Astrocyte (in vitro differentiated cells and primary cell): ENCODE data around the gene ZNF492. TPM values are rescaled to one million over a fixed set of nuclear protein-coding genes. Genes with fewer than 3 reads are reported as not detected.

ENCODE experiments used
- DNase-seq: peaks from one replicate; pipeline ENCODE4 v3.0.0-alpha.2; 2010; ENCODE audit warnings: low read depth
- FAIRE-seq: peaks from 2 replicates; lab custom pipeline; 2011; peaks lifted over from hg19 to GRCh38; lab: Jason Lieb, UNC
- H2AFZ ChIP-seq: 2 replicates; pipeline ENCODE4 v1.6.0; 2012; ENCODE audit warnings: low read depth, low read length, inconsistent platforms
- H3K27ac ChIP-seq: 2 replicates; pipeline ENCODE4 v1.5.1; 2011; ENCODE audit warnings: low read depth, low read length, inconsistent platforms
- H3K27me3 ChIP-seq: 2 replicates; pipeline ENCODE4 v1.6.0; 2011; ENCODE audit warnings: low read length, inconsistent platforms; ENCODE audit not compliant: insufficient read depth
- H3K36me3 ChIP-seq: 2 replicates; pipeline ENCODE4 v1.5.1; 2011; ENCODE audit warnings: low read length, inconsistent platforms; ENCODE audit not compliant: insufficient read depth
- H3K4me1 ChIP-seq: 2 replicates; pipeline ENCODE4 v1.5.1; 2011; ENCODE audit warnings: low read length, inconsistent platforms; ENCODE audit not compliant: insufficient read depth
- H3K4me2 ChIP-seq: 2 replicates; pipeline ENCODE4 v1.6.0; 2012; ENCODE audit warnings: low read length, inconsistent platforms
- H3K4me3 ChIP-seq: 2 replicates; pipeline ENCODE4 v1.5.1; 2011; ENCODE audit warnings: low read depth, mild to moderate bottlenecking, low read length, inconsistent platforms; ENCODE audit not compliant: insufficient read depth
- H3K79me2 ChIP-seq: 2 replicates; pipeline ENCODE4 v1.6.0; 2012; ENCODE audit warnings: mild to moderate bottlenecking, low read length, inconsistent platforms; ENCODE audit not compliant: insufficient read depth
- H3K9ac ChIP-seq: 2 replicates; pipeline ENCODE4 v1.6.0; 2012; ENCODE audit warnings: mild to moderate bottlenecking, low read length, inconsistent platforms
- H3K9me3 ChIP-seq: 2 replicates; pipeline ENCODE4 v1.5.1; 2012; ENCODE audit warnings: low read depth, mild to moderate bottlenecking, low read length, inconsistent platforms; ENCODE audit not compliant: insufficient read depth
- H4K20me1 ChIP-seq: 2 replicates; pipeline ENCODE4 v1.6.0; 2012; ENCODE audit warnings: low read length, inconsistent platforms; ENCODE audit not compliant: insufficient read depth
- H3K27ac Mint-ChIP-seq: one replicate; pipeline ENCODE4 v1.8.0; 2021; ENCODE audit warnings: mild to moderate bottlenecking, mixed read lengths; ENCODE audit not compliant: unreplicated experiment
- H3K27me3 Mint-ChIP-seq: one replicate; pipeline ENCODE4 v1.8.0; 2021; ENCODE audit warnings: low read depth, mixed read lengths; ENCODE audit not compliant: unreplicated experiment
- H3K36me3 Mint-ChIP-seq: one replicate; pipeline ENCODE4 v1.8.0; 2021; ENCODE audit warnings: low read depth, mixed read lengths; ENCODE audit not compliant: unreplicated experiment
- H3K4me1 Mint-ChIP-seq: one replicate; pipeline ENCODE4 v1.8.0; 2021; ENCODE audit warnings: low read depth, mixed read lengths; ENCODE audit not compliant: unreplicated experiment
- H3K4me3 Mint-ChIP-seq: one replicate; pipeline ENCODE4 v1.8.0; 2021; ENCODE audit warnings: mild to moderate bottlenecking, moderate library complexity, mixed read lengths; ENCODE audit not compliant: unreplicated experiment
- H3K9me3 Mint-ChIP-seq: one replicate; pipeline ENCODE4 v1.8.0; 2021; ENCODE audit warnings: mild to moderate bottlenecking, mixed read lengths; ENCODE audit not compliant: unreplicated experiment
- EZH2 ChIP-seq: IDR thresholded peaks from 2 replicates; pipeline ENCODE4 v1.6.1; 2012; ENCODE audit warnings: mild to moderate bottlenecking, low read length, inconsistent platforms; ENCODE audit not compliant: insufficient read depth
- total RNA-seq: library from RNA; stranded (reverse); gene quantifications from 2 replicates; pipeline ENCODE4 v1.2.1, GENCODE V29; 2021
- TF ChIP-seq, protein P1 (sequence below): IDR thresholded peaks from 2 replicates; pipeline ENCODE4 v1.5.1; 2011; ENCODE audit warnings: low read depth, mild to moderate bottlenecking, inconsistent platforms, low read length, moderate library complexity; ENCODE audit not compliant: insufficient read depth

ZNF492 gene
- total RNA-seq, 1 donor from 2014 or later = not detected

DNA sequence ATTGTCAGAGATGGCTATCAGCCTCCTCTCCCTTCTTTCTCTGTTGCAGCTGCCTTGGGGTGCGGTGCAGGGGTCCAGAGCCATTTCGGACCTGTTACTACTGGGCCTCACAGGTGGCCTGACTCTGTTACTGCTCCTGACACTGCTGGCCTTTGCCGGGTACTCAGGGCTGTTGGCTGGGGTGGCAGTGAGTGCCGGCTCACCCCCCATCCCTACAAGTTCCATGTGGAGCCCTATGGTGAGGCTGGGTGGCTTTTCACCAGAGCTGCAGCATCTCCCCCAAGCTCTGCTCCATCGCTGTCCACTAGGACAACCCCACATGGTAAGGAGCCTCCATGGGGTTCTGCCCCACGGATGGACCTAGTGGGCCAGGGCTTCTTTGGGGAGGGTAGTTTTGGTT lies 13.7 kb upstream of the ZNF492 start:
- no peak overlapping the region for H3K9ac ChIP-seq
- no peak overlapping the region for H3K27ac ChIP-seq
- H4K20me1 ChIP-seq = no peaks in the 10 kb centered on the region
- no peaks in the 10 kb centered on the region for H3K27me3 ChIP-seq
- Mint-ChIP-seq H3K4me3 (no peak overlapping the region), H3K4me1 (no peaks in the 10 kb centered on the region), H3K27me3 (no peaks in the 10 kb centered on the region), H3K27ac (no peak overlapping the region), H3K9me3 (peaks cover 34% of the 10 kb centered on the region), H3K36me3 (peaks cover 2% of the 10 kb centered on the region)
- no peak overlapping the region for H2AFZ ChIP-seq
- TF ChIP-seq, protein P1, sequence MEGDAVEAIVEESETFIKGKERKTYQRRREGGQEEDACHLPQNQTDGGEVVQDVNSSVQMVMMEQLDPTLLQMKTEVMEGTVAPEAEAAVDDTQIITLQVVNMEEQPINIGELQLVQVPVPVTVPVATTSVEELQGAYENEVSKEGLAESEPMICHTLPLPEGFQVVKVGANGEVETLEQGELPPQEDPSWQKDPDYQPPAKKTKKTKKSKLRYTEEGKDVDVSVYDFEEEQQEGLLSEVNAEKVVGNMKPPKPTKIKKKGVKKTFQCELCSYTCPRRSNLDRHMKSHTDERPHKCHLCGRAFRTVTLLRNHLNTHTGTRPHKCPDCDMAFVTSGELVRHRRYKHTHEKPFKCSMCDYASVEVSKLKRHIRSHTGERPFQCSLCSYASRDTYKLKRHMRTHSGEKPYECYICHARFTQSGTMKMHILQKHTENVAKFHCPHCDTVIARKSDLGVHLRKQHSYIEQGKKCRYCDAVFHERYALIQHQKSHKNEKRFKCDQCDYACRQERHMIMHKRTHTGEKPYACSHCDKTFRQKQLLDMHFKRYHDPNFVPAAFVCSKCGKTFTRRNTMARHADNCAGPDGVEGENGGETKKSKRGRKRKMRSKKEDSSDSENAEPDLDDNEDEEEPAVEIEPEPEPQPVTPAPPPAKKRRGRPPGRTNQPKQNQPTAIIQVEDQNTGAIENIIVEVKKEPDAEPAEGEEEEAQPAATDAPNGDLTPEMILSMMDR = no peak
- TF ChIP-seq EZH2 = no peak
- DNase-seq (no peak), FAIRE-seq (no peak)
- no peak overlapping the region for H3K4me2 ChIP-seq
- no peak overlapping the region for H3K4me3 ChIP-seq
- peaks cover 9% of the 10 kb centered on the region for H3K9me3 ChIP-seq
- H3K36me3 ChIP-seq = no peaks in the 10 kb centered on the region
- H3K79me2 ChIP-seq = no peaks in the 10 kb centered on the region
- no peaks in the 10 kb centered on the region for H3K4me1 ChIP-seq

DNA sequence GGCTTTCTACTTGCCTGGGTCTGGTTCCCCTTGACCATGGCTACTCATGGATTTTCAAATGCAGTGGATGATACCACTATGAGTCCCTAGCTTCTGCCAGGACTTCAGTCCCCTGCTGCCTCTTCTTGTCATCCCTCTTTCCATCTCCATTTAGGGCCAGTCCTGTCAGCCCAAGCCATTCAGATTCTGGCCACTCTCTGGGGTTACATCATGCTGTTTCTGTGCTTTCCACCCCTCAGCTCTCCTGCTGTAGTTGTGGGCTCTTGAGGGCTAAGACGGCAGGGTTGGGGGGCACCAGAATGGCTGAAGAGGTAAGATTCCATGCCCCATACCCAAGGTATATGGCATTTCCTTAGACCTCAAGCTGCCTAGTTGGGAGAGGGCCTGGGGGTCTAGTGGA lies 13.2 kb upstream of the ZNF492 start:
- Histone ChIP-seq H3K79me2 (no peaks in the 10 kb centered on the region), H4K20me1 (no peaks in the 10 kb centered on the region), H3K9ac (no peak overlapping the region), H3K4me1 (no peaks in the 10 kb centered on the region), H3K4me2 (no peak overlapping the region), H3K4me3 (no peak overlapping the region), H3K9me3 (peaks cover 12% of the 10 kb centered on the region), H3K36me3 (no peaks in the 10 kb centered on the region), H3K27me3 (no peaks in the 10 kb centered on the region), H2AFZ (no peak overlapping the region), H3K27ac (no peak overlapping the region)
- TF ChIP-seq, protein P1 = no peak
- TF ChIP-seq EZH2 = no peak
- no peak for DNase-seq
- Mint-ChIP-seq H3K27ac (no peak overlapping the region), H3K36me3 (peaks cover 2% of the 10 kb centered on the region), H3K27me3 (no peaks in the 10 kb centered on the region), H3K4me3 (no peak overlapping the region), H3K9me3 (peaks cover 31% of the 10 kb centered on the region), H3K4me1 (no peaks in the 10 kb centered on the region)
- FAIRE-seq = no peak

DNA sequence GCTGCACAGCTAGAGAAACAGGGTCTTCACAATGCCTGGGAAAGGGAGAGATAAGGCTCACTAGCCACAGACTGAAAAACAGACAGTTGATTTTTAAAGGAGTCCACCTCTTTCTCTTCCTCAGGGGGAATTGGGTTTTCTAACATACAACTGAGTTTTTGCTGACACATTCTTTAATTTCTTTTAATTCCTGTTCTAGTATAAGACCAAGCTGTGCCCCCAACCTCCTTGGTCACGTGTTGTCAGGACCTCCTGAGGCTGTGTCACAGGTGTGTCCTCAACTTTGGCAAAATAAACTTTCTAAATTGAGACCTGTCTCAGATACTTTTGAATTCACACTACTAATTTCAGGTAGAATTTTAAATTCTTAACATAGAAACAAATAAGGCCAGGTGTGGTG lies 12.1 kb upstream of the ZNF492 start:
- Mint-ChIP-seq H3K27ac (no peak overlapping the region), H3K27me3 (no peaks in the 10 kb centered on the region), H3K4me3 (no peak overlapping the region), H3K9me3 (peaks cover 32% of the 10 kb centered on the region), H3K4me1 (no peaks in the 10 kb centered on the region), H3K36me3 (peaks cover under 1% of the 10 kb centered on the region)
- Histone ChIP-seq H3K9ac (no peak overlapping the region), H3K9me3 (peaks cover 7% of the 10 kb centered on the region), H3K79me2 (no peaks in the 10 kb centered on the region), H3K27ac (no peak overlapping the region), H2AFZ (no peak overlapping the region), H4K20me1 (no peaks in the 10 kb centered on the region), H3K36me3 (no peaks in the 10 kb centered on the region), H3K27me3 (no peaks in the 10 kb centered on the region), H3K4me1 (no peaks in the 10 kb centered on the region), H3K4me2 (no peak overlapping the region), H3K4me3 (no peak overlapping the region)
- FAIRE-seq (no peak), DNase-seq (no peak)
- TF ChIP-seq, protein P1 = no peak
- TF ChIP-seq EZH2 = no peak
